Measurements from ENCODE around the gene WASF3.

The WASF3 gene

GRCh38 chr13:26557393-26558073 is at the start of gene WASF3:
Gene WASF3, plus strand, starts transcription at chr13:26557683. Its CDS starts 84,588 bp downstream, at chr13:26642271.
- peak; percentile 38 for DNase-seq (ENCODE audit: low read depth)

- DNase-seq (ENCODE audit: low read depth) = peak; percentile 68
These were observed 48.6 kb upstream of the WASF3 start for GRCh38 chr13:26508885-26509284.

GRCh38 chr13:26509491-26509890 is 48.0 kb upstream of the WASF3 start:
- DNase-seq (ENCODE audit: low read depth) = no peak

- DNase-seq (ENCODE audit: low read depth) = no peak
These were observed 43.6 kb upstream of the WASF3 start for GRCh38 chr13:26513931-26514330.

- no peak for DNase-seq (ENCODE audit: low read depth)
These were observed 41.8 kb upstream of the WASF3 start for GRCh38 chr13:26515721-26516120.

- no peak for DNase-seq (ENCODE audit: low read depth)
These were observed 39.5 kb upstream of the WASF3 start for GRCh38 chr13:26517936-26518335.

- no peak for DNase-seq (ENCODE audit: low read depth)
These were observed 39.0 kb upstream of the WASF3 start for GRCh38 chr13:26518451-26518959.

GRCh38 chr13:26522571-26522970 is 34.9 kb upstream of the WASF3 start:
- DNase-seq (ENCODE audit: low read depth) = no peak

- DNase-seq (ENCODE audit: low read depth) = no peak
These were observed 34.5 kb upstream of the WASF3 start for GRCh38 chr13:26523007-26523406.

- DNase-seq (ENCODE audit: low read depth) = no peak
These were observed 32.0 kb upstream of the WASF3 start for GRCh38 chr13:26525528-26525927.

- no peak for DNase-seq (ENCODE audit: low read depth)
These were observed 30.7 kb upstream of the WASF3 start for GRCh38 chr13:26526702-26527216.

GRCh38 chr13:26528527-26528926 is 29.0 kb upstream of the WASF3 start:
- no peak for DNase-seq (ENCODE audit: low read depth)

- peak; percentile 2 for DNase-seq (ENCODE audit: low read depth)
These were observed 28.0 kb upstream of the WASF3 start for GRCh38 chr13:26529441-26529840.

GRCh38 chr13:26531742-26532141 is 25.7 kb upstream of the WASF3 start:
- DNase-seq (ENCODE audit: low read depth) = no peak

GRCh38 chr13:26534036-26534726 is 23.3 kb upstream of the WASF3 start:
- no peak for DNase-seq (ENCODE audit: low read depth)

GRCh38 chr13:26538363-26539317 is 18.8 kb upstream of the WASF3 start:
- no peak for DNase-seq (ENCODE audit: low read depth)

GRCh38 chr13:26539738-26540292 is 17.7 kb upstream of the WASF3 start:
- no peak for DNase-seq (ENCODE audit: low read depth)

GRCh38 chr13:26540334-26540733 is 17.1 kb upstream of the WASF3 start:
- DNase-seq (ENCODE audit: low read depth) = no peak

- DNase-seq (ENCODE audit: low read depth) = no peak
These were observed 16.4 kb upstream of the WASF3 start for GRCh38 chr13:26541041-26541440.

- no peak for DNase-seq (ENCODE audit: low read depth)
These were observed 15.6 kb upstream of the WASF3 start for GRCh38 chr13:26541678-26542568.

- DNase-seq (ENCODE audit: low read depth) = no peak
These were observed 12.8 kb upstream of the WASF3 start for GRCh38 chr13:26544707-26545106.

Measured in HS-5 (cell line).